Uterus (tissue), 2 donors: ENCODE measurements around the gene SNAP47.

Experiments used
- POLR2A ChIP-seq, 2 donors: fragments of 450-650 bp; IDR thresholded peaks; one replicate each; pipeline ENCODE4 v1.6.1; 2016; ENCODE audit warnings: antibody characterized with exemption in 2 of 2, mild to moderate bottlenecking in 1 of 2, moderate library complexity in 1 of 2
- TF ChIP-seq, protein P1 (sequence below), 4 experiments: fragments of 200-600 bp in 2 of 4; fragments of 450-650 bp in 2 of 4; sonication (generic) in 2 of 4; IDR thresholded peaks; one replicate each; pipeline ENCODE4 v1.5.1; 2016 to 2019; ENCODE audit warnings: antibody characterized with exemption in 4 of 4, mild to moderate bottlenecking in 2 of 4, moderate library complexity in 1 of 4

DNA sequence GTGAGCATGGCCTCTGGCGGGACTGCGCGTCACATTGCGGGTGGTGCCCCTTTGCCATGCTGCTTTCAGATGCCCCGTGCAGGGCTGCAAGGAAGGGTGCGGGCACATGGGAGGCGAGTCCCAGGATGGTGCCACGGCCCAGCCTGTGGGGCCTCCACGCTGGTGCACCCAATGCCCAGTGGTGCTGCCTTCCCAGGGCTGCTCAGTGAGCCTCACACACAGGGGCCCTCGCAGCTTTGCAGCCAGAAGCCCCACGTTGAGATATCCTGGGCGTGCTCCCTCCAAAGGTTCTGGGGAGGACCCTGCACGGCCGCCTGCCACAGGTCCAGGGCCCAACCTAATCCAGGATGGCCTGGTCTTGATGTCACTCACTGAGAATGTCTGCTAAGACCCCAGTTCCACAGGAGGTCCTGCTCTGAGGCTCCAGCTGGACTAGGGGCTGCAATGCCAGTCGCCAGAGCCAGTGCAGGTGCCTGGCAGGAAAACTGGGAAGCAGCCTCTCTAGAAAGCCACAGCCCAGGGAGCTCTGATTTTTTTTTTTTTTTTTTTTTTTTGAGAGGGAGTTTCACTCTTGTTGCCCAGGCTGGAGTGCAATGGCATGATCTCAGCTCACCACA is 46.2 kb downstream of the SNAP47 start:
- TF ChIP-seq POLR2A (IDR thresholded peaks at IDR 0.05) = no peak
- TF ChIP-seq, protein P1, sequence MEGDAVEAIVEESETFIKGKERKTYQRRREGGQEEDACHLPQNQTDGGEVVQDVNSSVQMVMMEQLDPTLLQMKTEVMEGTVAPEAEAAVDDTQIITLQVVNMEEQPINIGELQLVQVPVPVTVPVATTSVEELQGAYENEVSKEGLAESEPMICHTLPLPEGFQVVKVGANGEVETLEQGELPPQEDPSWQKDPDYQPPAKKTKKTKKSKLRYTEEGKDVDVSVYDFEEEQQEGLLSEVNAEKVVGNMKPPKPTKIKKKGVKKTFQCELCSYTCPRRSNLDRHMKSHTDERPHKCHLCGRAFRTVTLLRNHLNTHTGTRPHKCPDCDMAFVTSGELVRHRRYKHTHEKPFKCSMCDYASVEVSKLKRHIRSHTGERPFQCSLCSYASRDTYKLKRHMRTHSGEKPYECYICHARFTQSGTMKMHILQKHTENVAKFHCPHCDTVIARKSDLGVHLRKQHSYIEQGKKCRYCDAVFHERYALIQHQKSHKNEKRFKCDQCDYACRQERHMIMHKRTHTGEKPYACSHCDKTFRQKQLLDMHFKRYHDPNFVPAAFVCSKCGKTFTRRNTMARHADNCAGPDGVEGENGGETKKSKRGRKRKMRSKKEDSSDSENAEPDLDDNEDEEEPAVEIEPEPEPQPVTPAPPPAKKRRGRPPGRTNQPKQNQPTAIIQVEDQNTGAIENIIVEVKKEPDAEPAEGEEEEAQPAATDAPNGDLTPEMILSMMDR (IDR thresholded peaks at IDR 0.05) = no peak
